Stimulated activated CD4-positive, alpha-beta T cell treated with anti-CD3 and anti-CD28 coated beads, Interleukin-4, amount 100 ng/mL, for 1 hour (primary cell): ENCODE data around the gene APBB2.

Experiments used
- DNase-seq: peaks from one replicate; pipeline ENCODE4 v3.0.0-alpha.2; 2020

The APBB2 gene

GRCh38 chr4:40960941-40961340 is 253.4 kb downstream of the APBB2 start:
- no peak for DNase-seq

- DNase-seq, result no peak
Observed at GRCh38 chr4:40957281-40957680, 257.1 kb downstream of the APBB2 start.

- DNase-seq, result no peak
Observed at GRCh38 chr4:40956721-40957255, 257.6 kb downstream of the APBB2 start.

- DNase-seq, result no peak
Observed at GRCh38 chr4:40954088-40954668, 260.2 kb downstream of the APBB2 start.

- DNase-seq, result no peak
Observed at GRCh38 chr4:40953283-40954087, 260.9 kb downstream of the APBB2 start.

GRCh38 chr4:40952672-40953071 is 261.7 kb downstream of the APBB2 start:
- no peak for DNase-seq

- DNase-seq, result no peak
Observed at GRCh38 chr4:40952217-40952616, 262.1 kb downstream of the APBB2 start.

- no peak for DNase-seq
Observed at GRCh38 chr4:40951026-40951425, 263.3 kb downstream of the APBB2 start.

- DNase-seq, result no peak
Observed at GRCh38 chr4:40949358-40950100, 264.8 kb downstream of the APBB2 start.

GRCh38 chr4:40948014-40948413 is 266.3 kb downstream of the APBB2 start:
- DNase-seq, result no peak

GRCh38 chr4:40946652-40947051 is 267.7 kb downstream of the APBB2 start:
- DNase-seq, result no peak

GRCh38 chr4:40940756-40941155 is 273.6 kb downstream of the APBB2 start:
- no peak for DNase-seq

GRCh38 chr4:40940317-40940741 is 274.0 kb downstream of the APBB2 start:
- no peak for DNase-seq

GRCh38 chr4:40939856-40940255 is 274.5 kb downstream of the APBB2 start:
- DNase-seq, result no peak

- DNase-seq, result no peak
Observed at GRCh38 chr4:40938337-40938736, 276.0 kb downstream of the APBB2 start.

- no peak for DNase-seq
Observed at GRCh38 chr4:40937140-40937725, 277.1 kb downstream of the APBB2 start.

- no peak for DNase-seq
Observed at GRCh38 chr4:40934676-40935075, 279.7 kb downstream of the APBB2 start.

- no peak for DNase-seq
Observed at GRCh38 chr4:40933272-40934053, 280.9 kb downstream of the APBB2 start.

GRCh38 chr4:40931841-40932240 is 282.5 kb downstream of the APBB2 start:
- DNase-seq, result no peak

GRCh38 chr4:40931238-40931637 is 283.1 kb downstream of the APBB2 start:
- DNase-seq, result no peak

GRCh38 chr4:40927074-40927473 is 287.3 kb downstream of the APBB2 start:
- DNase-seq, result no peak

- DNase-seq, result no peak
Observed at GRCh38 chr4:40924793-40925117, 289.6 kb downstream of the APBB2 start.
